ENCODE measurements around the gene GRID2.
"Not testable (repeated sequence)": the region's sequence is repeated elsewhere in the genome, so short reads cannot be mapped to it uniquely, and the experiment has no call there.

The GRID2 gene

GRCh38 chr4:92438722-92439121 is 135.0 kb downstream of the GRID2 start:
- not testable (repeated sequence) for DNase-seq (ENCODE audit: low read depth in 2 of 2)

- DNase-seq (ENCODE audit: low read depth in 2 of 2), result not testable (repeated sequence)
These were observed 138.4 kb downstream of the GRID2 start for GRCh38 chr4:92442131-92442530.

- DNase-seq (ENCODE audit: low read depth in 2 of 2), result not testable (repeated sequence)
These were observed 140.5 kb downstream of the GRID2 start for GRCh38 chr4:92444143-92444843.

GRCh38 chr4:92445127-92445526 is 141.4 kb downstream of the GRID2 start:
- DNase-seq (ENCODE audit: low read depth in 2 of 2), result no peak

- DNase-seq (ENCODE audit: low read depth in 2 of 2), result no peak
These were observed 143.6 kb downstream of the GRID2 start for GRCh38 chr4:92447255-92447905.

- DNase-seq (ENCODE audit: low read depth in 2 of 2), result not testable (repeated sequence)
These were observed 144.4 kb downstream of the GRID2 start for GRCh38 chr4:92448176-92448575.

GRCh38 chr4:92450694-92451093 is 146.9 kb downstream of the GRID2 start:
- no peak for DNase-seq (ENCODE audit: low read depth in 2 of 2)

GRCh38 chr4:92451782-92452181 is 148.0 kb downstream of the GRID2 start:
- no peak for DNase-seq (ENCODE audit: low read depth in 2 of 2)

GRCh38 chr4:92452383-92452782 is 148.6 kb downstream of the GRID2 start:
- DNase-seq (ENCODE audit: low read depth in 2 of 2), result not testable (repeated sequence)

GRCh38 chr4:92455329-92455839 is 151.6 kb downstream of the GRID2 start:
- no peak for DNase-seq (ENCODE audit: low read depth in 2 of 2)

GRCh38 chr4:92455951-92456350 is 152.2 kb downstream of the GRID2 start:
- DNase-seq (ENCODE audit: low read depth in 2 of 2), result no peak

GRCh38 chr4:92461732-92462131 is 158.0 kb downstream of the GRID2 start:
- DNase-seq (ENCODE audit: low read depth in 2 of 2), result no peak

GRCh38 chr4:92477298-92477697 is 173.5 kb downstream of the GRID2 start:
- DNase-seq (ENCODE audit: low read depth in 2 of 2), result no peak

GRCh38 chr4:92483341-92483740 is 179.6 kb downstream of the GRID2 start:
- no peak for DNase-seq (ENCODE audit: low read depth in 2 of 2)

- no peak for DNase-seq (ENCODE audit: low read depth in 2 of 2)
These were observed 184.7 kb downstream of the GRID2 start for GRCh38 chr4:92488496-92488895.

- no peak for DNase-seq (ENCODE audit: low read depth in 2 of 2)
These were observed 193.4 kb downstream of the GRID2 start for GRCh38 chr4:92497141-92497540.

GRCh38 chr4:92501456-92501855 is 197.7 kb downstream of the GRID2 start:
- DNase-seq (ENCODE audit: low read depth in 2 of 2), result no peak

GRCh38 chr4:92506933-92507332 is 203.2 kb downstream of the GRID2 start:
- no peak for DNase-seq (ENCODE audit: low read depth in 2 of 2)

GRCh38 chr4:92514627-92515026 is 210.9 kb downstream of the GRID2 start:
- no peak for DNase-seq (ENCODE audit: low read depth in 2 of 2)

- DNase-seq (ENCODE audit: low read depth in 2 of 2), result no peak
These were observed 212.7 kb downstream of the GRID2 start for GRCh38 chr4:92516450-92516849.

GRCh38 chr4:92519727-92520126 is 216.0 kb downstream of the GRID2 start:
- DNase-seq (ENCODE audit: low read depth in 2 of 2), result no peak

- DNase-seq (ENCODE audit: low read depth in 2 of 2), result no peak
These were observed 216.8 kb downstream of the GRID2 start for GRCh38 chr4:92520563-92520962.

- DNase-seq (ENCODE audit: low read depth in 2 of 2), result no peak
These were observed 218.2 kb downstream of the GRID2 start for GRCh38 chr4:92521941-92522340.
